GM21381 (cell line): Measurements from ENCODE around the gene ELL2.

Experiments
- ATAC-seq: cut with Tn5 transposase; IDR thresholded peaks from one replicate; pipeline ENCODE4 v1.9.1; 2021; ENCODE audit warnings: mild to moderate bottlenecking, moderate library complexity; ENCODE audit not compliant: unreplicated experiment

The ELL2 gene

GRCh38 chr5:95884017-95884325, 77.7 kb downstream of the ELL2 start:
- peak; percentile 34 for ATAC-seq

GRCh38 chr5:95883185-95884016, 78.2 kb downstream of the ELL2 start:
- peak; percentile 54 for ATAC-seq

GRCh38 chr5:95881833-95882232, 79.8 kb downstream of the ELL2 start:
- ATAC-seq: no peak

GRCh38 chr5:95880081-95880926, 81.3 kb downstream of the ELL2 start:
- ATAC-seq: no peak

- ATAC-seq: no peak
Observed at GRCh38 chr5:95879661-95880060, 82.0 kb downstream of the ELL2 start.

- ATAC-seq: no peak
Observed at GRCh38 chr5:95878417-95879323, 83.0 kb downstream of the ELL2 start.

GRCh38 chr5:95876782-95877181, 84.9 kb downstream of the ELL2 start:
- ATAC-seq: no peak

GRCh38 chr5:95874246-95874645, 87.4 kb downstream of the ELL2 start:
- ATAC-seq: no peak

- ATAC-seq: no peak
Observed at GRCh38 chr5:95873351-95873750, 88.3 kb downstream of the ELL2 start.

GRCh38 chr5:95872346-95873268, 89.0 kb downstream of the ELL2 start:
- ATAC-seq: no peak

GRCh38 chr5:95871146-95871806, 90.4 kb downstream of the ELL2 start:
- no peak for ATAC-seq

GRCh38 chr5:95870105-95870672, 91.5 kb downstream of the ELL2 start:
- ATAC-seq: peak; percentile 60

GRCh38 chr5:95869173-95869855, 92.3 kb downstream of the ELL2 start:
- peak; percentile 53 for ATAC-seq

GRCh38 chr5:95868136-95868535, 93.5 kb downstream of the ELL2 start:
- no peak for ATAC-seq

GRCh38 chr5:95866435-95867040, 95.1 kb downstream of the ELL2 start:
- ATAC-seq: no peak

- no peak for ATAC-seq
Observed at GRCh38 chr5:95864944-95865504, 96.6 kb downstream of the ELL2 start.

GRCh38 chr5:95864456-95864855, 97.2 kb downstream of the ELL2 start:
- ATAC-seq: no peak

- no peak for ATAC-seq
Observed at GRCh38 chr5:95863383-95863757, 98.3 kb downstream of the ELL2 start.
